Subcutaneous abdominal adipose tissue (tissue), 5 donors: ENCODE data around the gene MRPL42.

Source experiments
- H3K27ac ChIP-seq: one replicate; pipeline ENCODE4 v1.7.0; 2013; ENCODE audit warnings: low read depth, mild to moderate bottlenecking, inconsistent platforms, low read length, moderate library complexity
- H3K27me3 ChIP-seq, 5 donors: one replicate each; pipeline ENCODE4 v1.7.0; 2013; ENCODE audit warnings: low read length in 5 of 5, inconsistent platforms in 1 of 5; ENCODE audit not compliant: control insufficient read depth in 5 of 5, insufficient read depth in 4 of 5
- H3K36me3 ChIP-seq, 5 donors: one replicate each; pipeline ENCODE4 v1.7.0; 2013; ENCODE audit warnings: low read length in 5 of 5; ENCODE audit not compliant: control insufficient read depth in 5 of 5, insufficient read depth in 5 of 5
- H3K4me1 ChIP-seq, 5 donors: one replicate each; pipeline ENCODE4 v1.7.0; 2013; ENCODE audit warnings: low read length in 5 of 5, mild to moderate bottlenecking in 3 of 5, moderate library complexity in 1 of 5; ENCODE audit not compliant: control insufficient read depth in 5 of 5, insufficient read depth in 5 of 5
- H3K4me3 ChIP-seq, 5 donors: one replicate each; pipeline ENCODE4 v1.7.0; 2013; ENCODE audit warnings: low read length in 5 of 5, low read depth in 1 of 5
- H3K9ac ChIP-seq, 5 donors: one replicate each; pipeline ENCODE4 v1.7.0; 2013; ENCODE audit warnings: low read length in 5 of 5, mild to moderate bottlenecking in 4 of 5, moderate library complexity in 3 of 5
- H3K9me3 ChIP-seq, 5 donors: one replicate each; pipeline ENCODE4 v1.7.0; 2013; ENCODE audit warnings: low read length in 5 of 5; ENCODE audit not compliant: control insufficient read depth in 5 of 5
- donor health status: healthy.
- donor health status: healthy.
- donor health status: healthy.
- donor health status: healthy.
- donor health status: healthy.

Gene MRPL42

DNA sequence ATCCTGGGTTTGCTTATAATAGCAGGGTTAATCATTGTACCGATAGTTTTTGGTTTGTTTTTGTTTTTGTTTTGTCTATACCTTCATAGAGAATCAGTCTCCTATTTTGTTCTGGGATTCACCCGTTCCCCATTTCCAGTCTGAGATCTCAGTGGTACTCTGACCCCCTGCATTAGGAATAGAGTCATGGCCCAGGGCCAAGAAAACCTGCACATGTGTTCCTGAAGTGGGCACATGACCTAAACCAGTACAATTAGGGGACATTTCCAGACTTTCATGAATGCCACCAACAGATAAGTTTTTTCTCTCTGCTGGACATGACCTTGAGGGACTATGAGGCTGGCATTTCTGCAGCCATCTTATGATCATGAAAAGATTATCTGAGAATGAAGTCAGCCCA, 52.5 kb downstream of the MRPL42 start:
- no peaks in the 10 kb centered on the region for H3K36me3 ChIP-seq
- no peak overlapping the region for H3K27ac ChIP-seq
- H3K9ac ChIP-seq, result no peak overlapping the region
- no peaks in the 10 kb centered on the region for H3K4me1 ChIP-seq
- no peak overlapping the region for H3K4me3 ChIP-seq
- H3K27me3 ChIP-seq, result no peaks in the 10 kb centered on the region
- H3K9me3 ChIP-seq, result no peaks in the 10 kb centered on the region

DNA sequence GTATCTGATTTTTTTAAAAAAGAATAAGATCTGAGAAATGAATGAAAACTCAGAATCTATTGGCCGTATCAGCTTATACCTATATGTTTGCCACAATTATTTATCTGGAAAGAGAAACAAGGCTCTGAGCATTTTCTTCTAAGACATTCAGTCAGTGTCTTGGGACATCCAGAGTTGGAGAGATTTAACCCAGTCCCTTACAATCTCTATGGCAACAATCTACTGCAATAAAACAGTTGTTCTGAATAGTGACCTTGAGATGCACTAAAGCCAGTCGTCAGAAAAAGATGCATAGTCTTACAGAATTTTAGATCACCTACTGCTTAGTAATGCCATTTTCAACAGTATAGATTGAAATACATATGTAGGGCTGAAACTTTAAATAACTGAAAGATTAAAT, 53.1 kb downstream of the MRPL42 start:
- no peak overlapping the region for H3K4me3 ChIP-seq
- H3K27me3 ChIP-seq, result no peaks in the 10 kb centered on the region
- no peaks in the 10 kb centered on the region for H3K9me3 ChIP-seq
- no peaks in the 10 kb centered on the region for H3K4me1 ChIP-seq
- H3K36me3 ChIP-seq, result no peaks in the 10 kb centered on the region
- no peak overlapping the region for H3K9ac ChIP-seq
- H3K27ac ChIP-seq, result no peak overlapping the region

DNA sequence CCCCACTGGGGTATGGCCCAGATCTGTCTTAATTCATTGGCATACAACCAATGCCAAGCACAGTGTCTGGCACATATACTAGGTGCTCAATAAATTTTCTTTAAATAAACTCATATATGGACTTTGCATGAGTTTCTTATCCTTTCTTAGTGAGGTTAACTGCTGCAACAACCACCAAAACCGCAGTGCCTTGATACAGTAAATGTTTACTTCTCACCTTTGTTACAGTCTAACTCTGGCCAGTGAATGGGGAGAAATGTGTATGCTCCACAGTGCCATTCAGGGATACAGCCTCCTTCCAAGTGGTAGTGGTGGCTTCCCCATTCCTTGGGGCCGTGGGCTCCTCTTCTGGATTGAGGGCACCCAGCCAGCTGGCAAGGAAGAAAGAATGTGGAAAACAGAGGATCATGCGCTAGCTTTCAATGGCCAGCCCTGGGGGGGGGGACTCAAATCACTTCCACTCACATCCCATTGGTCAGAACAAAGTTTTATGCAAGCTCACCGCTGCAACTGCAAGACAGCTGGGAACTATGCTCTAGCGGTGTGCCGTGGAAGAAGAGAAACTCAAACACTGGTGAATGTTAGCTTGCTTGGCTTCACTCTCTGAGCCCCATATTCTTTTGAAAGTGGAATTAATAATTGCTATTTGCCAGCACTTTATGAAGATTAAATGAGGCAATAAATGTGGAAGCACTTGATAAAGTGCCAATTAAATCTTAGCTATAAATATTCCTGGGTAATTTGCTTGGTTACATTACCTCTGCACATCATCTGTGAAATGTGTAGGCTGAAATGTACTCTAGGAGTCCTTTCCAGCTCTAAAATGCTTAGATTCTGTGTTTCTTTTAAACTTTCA, 54.1 kb downstream of the MRPL42 start:
- no peaks in the 10 kb centered on the region for H3K27me3 ChIP-seq
- H3K9ac ChIP-seq, result no peak overlapping the region
- no peak overlapping the region for H3K4me3 ChIP-seq
- no peaks in the 10 kb centered on the region for H3K36me3 ChIP-seq
- no peaks in the 10 kb centered on the region for H3K9me3 ChIP-seq
- H3K4me1 ChIP-seq, result no peaks in the 10 kb centered on the region
- H3K27ac ChIP-seq, result no peak overlapping the region

DNA sequence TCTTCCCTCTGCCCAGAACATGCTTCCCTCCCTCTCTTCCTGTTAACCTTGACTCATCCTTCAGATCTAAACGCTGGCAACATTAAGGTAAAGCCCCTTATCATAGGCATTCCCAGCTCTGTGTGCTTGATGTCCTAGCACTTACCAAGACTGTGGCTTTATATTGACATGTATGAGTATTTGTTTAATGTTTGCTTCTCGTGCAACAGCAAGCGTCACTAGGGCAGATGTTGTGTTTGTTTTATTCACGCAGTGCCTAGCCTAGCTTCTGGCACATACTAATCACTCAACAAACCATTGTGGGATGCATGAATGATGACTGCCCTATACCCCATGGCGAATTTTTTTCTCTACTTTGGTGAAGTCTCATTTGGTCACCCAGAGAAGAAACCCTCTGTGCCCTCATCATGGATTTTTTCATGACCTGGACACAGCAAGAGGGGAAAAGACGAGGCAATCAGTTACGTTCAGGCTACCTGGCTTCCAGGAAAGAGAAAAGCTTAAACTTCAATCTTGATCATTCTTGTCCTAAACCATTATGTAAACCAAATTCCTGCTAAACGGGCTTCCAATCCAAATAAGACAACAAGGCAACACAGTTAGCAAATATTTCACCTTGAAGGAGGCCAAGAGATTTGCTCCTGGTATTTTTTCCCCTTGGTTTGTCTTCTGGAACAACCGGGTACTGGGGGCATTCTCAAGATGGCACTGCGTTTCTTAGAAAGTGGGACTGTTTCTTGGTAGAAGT, 57.2 kb downstream of the MRPL42 start:
- Histone ChIP-seq H3K27ac (no peak overlapping the region), H3K9ac (no peak overlapping the region), H3K27me3 (no peaks in the 10 kb centered on the region), H3K4me3 (no peak overlapping the region), H3K4me1 (no peaks in the 10 kb centered on the region), H3K9me3 (no peaks in the 10 kb centered on the region), H3K36me3 (no peaks in the 10 kb centered on the region)

DNA sequence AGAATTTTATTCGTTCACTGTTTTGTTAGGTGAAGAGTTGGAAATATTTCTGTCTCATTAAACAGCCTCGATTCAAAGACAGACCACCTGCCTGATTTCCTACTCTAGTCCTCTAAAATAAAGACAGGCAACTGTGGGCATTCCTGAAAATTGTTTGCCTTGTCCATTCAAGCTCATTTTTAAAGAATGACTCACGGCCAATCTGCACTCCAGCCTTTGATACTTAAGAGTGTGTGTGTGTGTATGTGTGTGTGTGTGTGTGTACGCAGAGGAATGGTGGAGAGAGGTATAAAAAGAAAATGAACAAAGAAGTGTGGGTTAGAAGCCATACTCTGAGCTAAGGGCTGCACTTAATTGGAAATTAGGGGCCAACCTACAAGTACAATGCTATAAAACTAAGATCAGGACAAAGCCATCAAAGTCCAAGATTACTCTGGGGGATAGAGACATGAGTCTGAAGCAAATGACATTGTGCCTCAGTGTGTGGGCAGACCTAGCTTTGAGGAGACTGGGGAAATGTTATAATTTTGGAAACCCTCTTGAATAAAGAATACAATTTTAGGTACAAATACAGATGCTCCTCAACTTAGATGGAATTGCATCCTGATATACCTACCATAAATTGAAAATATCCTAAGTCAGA, 59.6 kb downstream of the MRPL42 start:
- no peak overlapping the region for H3K9ac ChIP-seq
- H3K9me3 ChIP-seq, result no peaks in the 10 kb centered on the region
- no peaks in the 10 kb centered on the region for H3K36me3 ChIP-seq
- H3K27me3 ChIP-seq, result no peaks in the 10 kb centered on the region
- H3K4me1 ChIP-seq, result no peaks in the 10 kb centered on the region
- no peak overlapping the region for H3K4me3 ChIP-seq
- H3K27ac ChIP-seq, result no peak overlapping the region

DNA sequence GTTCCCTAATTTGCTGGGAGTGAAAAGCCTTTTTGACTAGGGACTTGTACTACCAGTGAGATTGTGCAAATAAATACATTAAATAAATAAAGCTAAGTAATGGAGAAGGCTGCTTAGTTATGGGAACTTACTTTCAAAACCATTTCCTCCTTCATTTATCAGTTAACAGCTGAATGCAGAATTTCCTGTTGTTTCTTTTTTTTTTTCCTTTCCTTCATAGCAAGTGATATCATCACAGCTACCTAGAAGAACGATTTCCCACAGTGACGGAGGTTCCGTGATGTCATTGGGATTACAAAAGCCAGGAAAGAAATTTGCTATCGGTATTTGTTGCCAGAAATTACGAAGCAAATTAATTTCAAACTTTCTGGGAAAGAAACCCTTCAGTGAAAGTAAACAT, 63.0 kb downstream of the MRPL42 start:
- H3K27me3 ChIP-seq, result no peaks in the 10 kb centered on the region
- no peak overlapping the region for H3K27ac ChIP-seq
- no peaks in the 10 kb centered on the region for H3K4me1 ChIP-seq
- H3K4me3 ChIP-seq, result no peak overlapping the region
- H3K36me3 ChIP-seq, result no peaks in the 10 kb centered on the region
- H3K9ac ChIP-seq, result no peak overlapping the region
- H3K9me3 ChIP-seq, result no peaks in the 10 kb centered on the region

DNA sequence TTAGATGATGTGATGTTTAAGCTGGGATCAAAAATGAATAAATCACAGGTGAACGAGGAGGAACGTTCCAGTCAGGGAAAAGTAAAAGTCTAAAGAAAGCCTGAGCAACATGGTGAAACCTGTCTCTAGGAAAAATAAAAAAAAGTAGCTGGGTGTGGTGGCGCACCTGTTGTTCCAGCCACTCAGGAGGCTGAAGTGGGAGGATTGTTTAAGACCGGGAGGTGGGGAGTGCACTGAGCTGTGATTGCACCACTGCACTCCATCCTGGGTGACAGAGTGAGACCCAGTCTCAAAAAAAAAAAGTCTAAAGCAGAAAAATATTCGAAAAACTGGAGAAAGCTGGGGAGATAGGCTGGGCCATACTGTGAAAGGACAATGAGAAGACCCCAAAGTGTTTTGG, 66.0 kb downstream of the MRPL42 start:
- Histone ChIP-seq H3K4me1 (no peaks in the 10 kb centered on the region), H3K9me3 (no peaks in the 10 kb centered on the region), H3K4me3 (no peak overlapping the region), H3K9ac (no peak overlapping the region), H3K36me3 (no peaks in the 10 kb centered on the region), H3K27me3 (no peaks in the 10 kb centered on the region), H3K27ac (no peak overlapping the region)

DNA sequence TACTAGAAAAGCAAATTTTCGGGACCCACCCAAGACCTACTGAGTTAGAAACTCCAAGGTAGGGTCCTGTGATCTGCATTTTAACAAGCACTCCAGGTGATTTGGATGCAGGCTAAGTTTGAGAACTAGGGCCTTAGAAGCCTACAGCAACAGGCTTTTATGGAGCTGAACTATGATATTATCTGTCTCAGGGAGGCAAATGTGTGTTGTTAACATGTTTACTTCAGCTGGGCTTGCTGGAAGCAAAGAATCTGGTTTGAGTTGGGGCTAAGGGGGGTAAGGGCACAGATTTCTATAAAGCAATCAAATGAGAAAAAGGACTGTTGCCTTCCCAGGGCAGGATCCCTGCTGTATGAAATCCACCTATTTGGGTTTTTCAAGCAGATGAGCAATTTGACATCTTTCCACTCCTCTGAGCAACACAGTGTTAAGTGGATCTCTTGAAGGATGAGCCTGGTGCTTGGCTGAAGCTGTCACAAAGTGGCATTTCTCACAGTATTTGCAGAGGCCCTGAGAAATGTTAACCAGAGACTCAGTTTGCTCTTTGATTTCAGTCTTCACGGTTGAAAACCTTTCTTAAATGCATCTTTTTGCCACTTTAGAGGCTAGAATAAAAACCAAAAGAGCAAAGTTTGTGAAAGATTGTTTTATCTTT, 68.9 kb downstream of the MRPL42 start:
- H3K27ac ChIP-seq, result no peak overlapping the region
- H3K4me3 ChIP-seq, result no peak overlapping the region
- no peak overlapping the region for H3K9ac ChIP-seq
- H3K9me3 ChIP-seq, result no peaks in the 10 kb centered on the region
- H3K4me1 ChIP-seq, result no peaks in the 10 kb centered on the region
- no peaks in the 10 kb centered on the region for H3K27me3 ChIP-seq
- no peaks in the 10 kb centered on the region for H3K36me3 ChIP-seq

DNA sequence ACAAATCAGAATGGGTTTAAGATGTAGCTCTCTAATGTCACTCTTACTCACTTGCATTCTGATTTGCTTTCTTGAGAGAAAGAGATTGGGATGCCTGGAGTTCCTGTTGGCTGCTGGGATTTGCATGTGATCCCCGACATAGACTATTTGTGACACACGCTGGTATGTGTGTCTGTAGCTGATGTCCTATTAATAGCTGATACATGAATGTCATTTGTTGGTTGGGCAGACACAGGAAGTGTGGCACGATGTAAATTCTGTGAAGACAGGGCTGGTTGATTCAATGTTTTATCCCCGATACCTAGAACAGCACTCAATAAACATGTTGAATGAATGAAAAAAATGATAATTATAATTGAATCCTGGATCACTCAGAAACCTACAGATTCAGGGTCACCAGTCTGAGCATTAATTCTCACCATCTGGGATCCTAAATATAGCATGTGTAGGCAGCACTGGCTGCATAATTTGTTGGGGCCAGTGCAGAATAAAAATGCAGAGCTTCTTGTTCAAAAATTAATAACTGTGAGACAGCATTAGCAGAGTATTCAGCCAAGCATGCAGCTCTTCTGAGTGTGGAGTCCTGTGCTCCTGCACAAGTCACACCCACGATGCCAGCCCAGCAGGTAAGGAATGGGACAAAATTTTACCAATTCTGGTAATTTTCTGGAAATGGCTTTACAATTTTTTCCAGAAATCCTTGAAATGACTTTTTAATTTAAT, 69.6 kb downstream of the MRPL42 start:
- Histone ChIP-seq H3K36me3 (no peaks in the 10 kb centered on the region), H3K4me1 (no peaks in the 10 kb centered on the region), H3K9me3 (no peaks in the 10 kb centered on the region), H3K4me3 (no peak overlapping the region), H3K27me3 (no peaks in the 10 kb centered on the region), H3K27ac (no peak overlapping the region), H3K9ac (no peak overlapping the region)
